KOPT-K1 (cell line): ENCODE results near the gene EDA.

ENCODE experiments used
- H3K27ac ChIP-seq: fragments of 200-600 bp; sonication (generic); 2 replicates; pipeline ENCODE4 v1.5.1; 2016; ENCODE audit warnings: antibody characterized with exemption, mild to moderate bottlenecking, low read depth, low read length; ENCODE audit not compliant: poor library complexity, severe bottlenecking
- H3K36me3 ChIP-seq: fragments of 200-600 bp; sonication (generic); 2 replicates; pipeline ENCODE4 v1.5.1; 2017; ENCODE audit warnings: antibody characterized with exemption, mild to moderate bottlenecking, low read length, moderate library complexity; ENCODE audit not compliant: insufficient read depth
- H3K9me3 ChIP-seq: fragments of 200-600 bp; sonication (generic); 2 replicates; pipeline ENCODE4 v1.5.1; 2017; ENCODE audit warnings: antibody characterized with exemption, low read length, mild to moderate bottlenecking; ENCODE audit not compliant: insufficient read depth, poor library complexity, severe bottlenecking

Gene EDA

GRCh38 chrX:69615779-69616456, at the start of gene EDA:
EDA (plus strand) TSS chrX:69616113.
- Histone ChIP-seq H3K27ac (no peak within 1 kb of the TSS), H3K36me3 (no peaks in the 10 kb centered on the region), H3K9me3 (no peaks in the 10 kb centered on the region)

GRCh38 chrX:69568828-69569227, 47.1 kb upstream of the EDA start:
- H3K36me3 ChIP-seq: no peaks in the 10 kb centered on the region
- H3K27ac ChIP-seq: no peak overlapping the region
- H3K9me3 ChIP-seq: no peaks in the 10 kb centered on the region

- Histone ChIP-seq H3K27ac (no peak overlapping the region), H3K9me3 (no peaks in the 10 kb centered on the region), H3K36me3 (no peaks in the 10 kb centered on the region)
These were observed 18.5 kb upstream of the EDA start for GRCh38 chrX:69597399-69597798.

GRCh38 chrX:69600182-69600581, 15.7 kb upstream of the EDA start:
- H3K36me3 ChIP-seq: no peaks in the 10 kb centered on the region
- no peak overlapping the region for H3K27ac ChIP-seq
- no peaks in the 10 kb centered on the region for H3K9me3 ChIP-seq

- Histone ChIP-seq H3K36me3 (no peaks in the 10 kb centered on the region), H3K27ac (no peak overlapping the region), H3K9me3 (no peaks in the 10 kb centered on the region)
These were observed 12.2 kb upstream of the EDA start for GRCh38 chrX:69603566-69604194.

GRCh38 chrX:69605521-69605920, 10.4 kb upstream of the EDA start:
- H3K9me3 ChIP-seq: no peaks in the 10 kb centered on the region
- no peak overlapping the region for H3K27ac ChIP-seq
- H3K36me3 ChIP-seq: no peaks in the 10 kb centered on the region

- H3K36me3 ChIP-seq: no peaks in the 10 kb centered on the region
- no peak overlapping the region for H3K27ac ChIP-seq
- no peaks in the 10 kb centered on the region for H3K9me3 ChIP-seq
These were observed 8.3 kb upstream of the EDA start for GRCh38 chrX:69607616-69608015.

- no peaks in the 10 kb centered on the region for H3K9me3 ChIP-seq
- no peak overlapping the region for H3K27ac ChIP-seq
These were observed 2.0 kb upstream of the EDA start for GRCh38 chrX:69613946-69614345.

GRCh38 chrX:69614886-69615285, 1.0 kb upstream of the EDA start:
- H3K36me3 ChIP-seq: no peaks in the 10 kb centered on the region
- H3K27ac ChIP-seq: no peak overlapping the region
- no peaks in the 10 kb centered on the region for H3K9me3 ChIP-seq

More at GRCh38 chrX:69613946-69614345, 2.0 kb upstream of the EDA start:
- H3K36me3 ChIP-seq: no peaks in the 10 kb centered on the region

GRCh38 chrX:69615342-69615741, 571 bp upstream of the EDA start:
- Histone ChIP-seq H3K36me3 (no peaks in the 10 kb centered on the region), H3K27ac (no peak overlapping the region), H3K9me3 (no peaks in the 10 kb centered on the region)

GRCh38 chrX:69616457-69617203, 717 bp downstream of the EDA start:
- no peaks in the 10 kb centered on the region for H3K9me3 ChIP-seq
- no peak overlapping the region for H3K27ac ChIP-seq
- H3K36me3 ChIP-seq: no peaks in the 10 kb centered on the region

GRCh38 chrX:69618803-69619202, 2.9 kb downstream of the EDA start:
- Histone ChIP-seq H3K27ac (no peak overlapping the region), H3K36me3 (no peaks in the 10 kb centered on the region), H3K9me3 (no peaks in the 10 kb centered on the region)

- Histone ChIP-seq H3K9me3 (no peaks in the 10 kb centered on the region), H3K36me3 (no peaks in the 10 kb centered on the region), H3K27ac (no peak overlapping the region)
These were observed 10.2 kb downstream of the EDA start for GRCh38 chrX:69626129-69626528.

GRCh38 chrX:69627744-69628143, 11.8 kb downstream of the EDA start:
- Histone ChIP-seq H3K36me3 (no peaks in the 10 kb centered on the region), H3K9me3 (no peaks in the 10 kb centered on the region), H3K27ac (no peak overlapping the region)

- no peaks in the 10 kb centered on the region for H3K36me3 ChIP-seq
These were observed 14.2 kb downstream of the EDA start for GRCh38 chrX:69630147-69630546.

More at GRCh38 chrX:69630147-69630546, 14.2 kb downstream of the EDA start:
- no peaks in the 10 kb centered on the region for H3K9me3 ChIP-seq
- H3K27ac ChIP-seq: no peak overlapping the region
